NCI-H774 (cell line): ENCODE measurements around the gene HYAL3.
"Not testable (repeated sequence)": the region's sequence is repeated elsewhere in the genome, so short reads cannot be mapped to it uniquely, and the experiment has no call there.

Source experiments
- DNase-seq: peaks from one replicate; lab custom pipeline; 2025; lab: John Stamatoyannopoulos, UW

HYAL3 gene

GRCh38 chr3:50290161-50290641, 9.0 kb downstream of the HYAL3 start:
- DNase-seq: no peak

- DNase-seq: no peak
These were observed 10.1 kb downstream of the HYAL3 start for GRCh38 chr3:50289130-50289529.

DNA sequence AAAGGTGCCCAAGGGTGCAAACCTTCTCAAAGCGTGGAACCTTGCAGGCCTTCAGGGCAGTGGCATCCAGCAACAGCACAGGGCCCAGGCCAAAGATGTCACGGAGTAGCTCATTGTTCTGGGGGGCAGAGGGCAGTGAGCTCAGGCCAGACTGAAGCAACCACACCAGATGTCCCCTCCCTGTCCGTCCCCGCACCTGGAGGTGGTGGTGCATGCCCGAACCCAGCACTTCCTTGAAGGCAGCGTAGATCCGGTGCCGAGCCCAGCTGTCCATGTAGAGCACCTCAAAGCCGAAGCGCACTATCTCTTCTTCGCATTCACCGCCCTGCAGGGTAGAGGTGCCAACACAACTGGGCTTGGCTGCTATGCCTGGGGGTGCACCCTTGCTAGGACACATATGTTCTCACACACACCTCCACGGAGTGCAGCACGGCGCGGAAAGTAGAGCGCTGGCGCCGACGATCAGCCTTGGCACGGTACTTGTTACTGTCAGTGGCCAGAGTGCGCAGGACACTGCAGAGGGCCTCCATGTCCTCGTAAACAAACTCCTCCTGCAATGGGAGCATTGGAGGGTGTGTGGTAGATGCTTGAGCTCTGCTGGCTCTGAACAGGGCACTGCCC, 10.7 kb downstream of the HYAL3 start:
- DNase-seq: no peak

- DNase-seq: no peak
These were observed 11.9 kb downstream of the HYAL3 start for GRCh38 chr3:50287262-50287661.

- no peak for DNase-seq
These were observed 12.6 kb downstream of the HYAL3 start for GRCh38 chr3:50286322-50287227.

DNA sequence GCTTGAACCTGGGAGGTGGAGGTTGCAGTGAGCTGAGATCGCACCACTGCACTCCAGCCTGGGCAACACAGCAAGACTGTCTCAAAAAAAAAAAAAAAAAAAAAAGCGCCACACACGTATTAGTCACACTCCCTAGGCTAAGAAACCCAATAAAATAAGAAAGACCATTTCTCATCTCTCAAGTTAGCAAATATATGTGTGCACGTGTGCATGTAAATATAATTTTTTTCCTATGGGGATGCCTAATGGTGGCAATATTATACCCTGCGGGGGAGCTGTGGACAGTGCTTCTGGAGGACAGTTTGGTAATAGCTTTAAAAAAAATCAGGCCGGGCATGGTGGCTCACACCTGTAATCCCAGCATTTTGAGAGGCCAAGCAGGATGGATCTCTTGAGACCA, 15.1 kb downstream of the HYAL3 start:
- not testable (repeated sequence) for DNase-seq

DNA sequence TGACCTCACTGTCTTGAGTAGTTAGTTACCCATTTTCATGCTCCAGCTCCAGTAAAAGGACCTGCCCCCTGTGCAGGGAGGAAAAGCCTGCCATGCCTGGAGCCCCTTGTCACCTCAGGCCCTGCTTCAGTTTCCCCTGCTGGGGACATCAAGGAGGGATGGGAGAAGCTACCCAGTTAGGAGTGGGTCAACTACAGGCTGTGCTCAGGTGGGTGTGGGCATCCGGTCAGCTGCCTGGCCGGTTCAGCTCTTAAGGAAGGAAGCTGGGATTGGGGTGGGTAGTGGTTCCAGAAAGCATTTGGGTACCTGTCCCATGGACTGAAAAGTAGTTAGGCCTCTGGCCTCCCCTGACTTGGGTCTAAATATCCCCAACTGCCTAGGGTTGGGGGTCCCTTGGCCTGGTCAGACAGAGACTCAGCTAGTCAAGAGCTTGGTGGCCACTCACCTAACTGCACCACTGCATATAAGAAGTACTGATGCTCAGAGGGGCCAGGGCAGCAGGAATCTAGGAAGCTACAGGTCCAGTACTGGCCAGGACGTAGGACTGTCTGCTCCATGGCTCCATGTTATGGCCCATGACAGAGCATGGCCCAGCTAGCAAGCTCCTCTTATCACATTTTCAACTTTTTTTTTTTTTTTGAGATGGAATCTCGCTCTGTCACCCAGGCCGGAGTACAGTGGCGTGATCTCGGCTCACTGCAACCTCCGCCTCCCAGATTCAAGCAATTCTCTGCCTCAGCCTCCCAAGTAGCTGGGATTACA, 19.8 kb downstream of the HYAL3 start:
- DNase-seq: no peak

GRCh38 chr3:50278880-50279224, 20.4 kb downstream of the HYAL3 start, which contains the start of gene LSMEM2:
LSMEM2 (plus strand) TSS chr3:50279087; CDS start chr3:50279114, 27 bp downstream.
- no peak for DNase-seq

- no peak for DNase-seq
These were observed 20.9 kb downstream of the HYAL3 start for GRCh38 chr3:50278123-50278879.

DNA sequence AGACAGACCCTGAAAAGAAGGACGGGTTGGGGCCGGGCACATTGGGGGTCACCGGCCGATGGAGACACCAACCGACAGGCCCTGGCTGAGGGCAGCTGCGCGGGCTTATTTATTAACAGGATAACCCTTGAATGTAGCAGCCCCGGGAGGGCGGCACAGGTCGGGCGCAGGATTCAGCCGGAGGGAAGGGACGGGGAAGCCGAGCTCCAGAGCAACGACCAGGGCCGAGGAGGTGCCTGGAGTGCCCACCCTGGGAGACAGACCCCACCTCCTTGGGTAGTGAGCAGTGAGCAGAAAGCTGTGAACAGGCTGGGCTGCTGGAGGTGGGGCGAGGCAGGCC, 22.5 kb downstream of the HYAL3 start:
- DNase-seq: no peak

GRCh38 chr3:50275996-50276761, 23.0 kb downstream of the HYAL3 start:
- DNase-seq: no peak

- no peak for DNase-seq
These were observed 23.8 kb downstream of the HYAL3 start for GRCh38 chr3:50275141-50275995.

- peak; percentile 21 for DNase-seq
These were observed 24.7 kb downstream of the HYAL3 start for GRCh38 chr3:50274371-50275104.

- DNase-seq: no peak
These were observed 25.5 kb downstream of the HYAL3 start for GRCh38 chr3:50273689-50274065.

DNA sequence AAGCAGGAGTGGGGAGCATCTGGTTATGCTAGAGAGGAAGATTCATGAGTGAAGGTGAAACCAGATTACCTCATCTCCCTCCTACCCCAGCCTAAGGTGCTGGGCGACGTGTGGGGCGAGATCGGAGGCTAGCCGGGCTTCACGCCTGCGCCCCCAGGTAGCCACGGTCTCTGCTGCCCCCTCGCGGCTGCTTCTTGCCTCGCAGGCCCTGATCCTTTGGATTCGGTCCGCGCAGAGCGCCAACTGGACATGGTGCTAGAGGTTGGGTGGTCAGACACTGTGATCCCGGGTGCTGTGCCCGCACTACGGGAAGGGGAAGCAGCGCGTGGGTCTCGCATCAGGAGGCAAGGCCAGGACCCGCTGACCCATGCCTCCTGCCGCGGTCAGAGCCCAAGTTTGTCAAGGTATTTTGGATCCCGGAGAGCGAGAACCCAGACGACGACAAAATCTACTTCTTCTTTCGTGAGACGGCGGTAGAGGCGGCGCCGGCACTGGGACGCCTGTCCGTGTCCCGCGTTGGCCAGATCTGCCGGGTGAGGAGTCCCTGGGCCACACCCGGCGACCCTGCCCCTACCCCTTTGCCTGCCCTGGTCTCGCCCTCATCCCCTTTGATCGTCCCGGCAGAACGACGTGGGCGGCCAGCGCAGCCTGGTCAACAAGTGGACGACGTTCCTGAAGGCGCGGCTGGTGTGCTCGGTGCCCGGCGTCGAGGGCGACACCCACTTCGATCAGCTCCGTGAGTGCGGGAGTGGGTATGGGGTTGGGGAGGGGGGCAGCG, 26.1 kb downstream of the HYAL3 start:
- peak; percentile 56 for DNase-seq

DNA sequence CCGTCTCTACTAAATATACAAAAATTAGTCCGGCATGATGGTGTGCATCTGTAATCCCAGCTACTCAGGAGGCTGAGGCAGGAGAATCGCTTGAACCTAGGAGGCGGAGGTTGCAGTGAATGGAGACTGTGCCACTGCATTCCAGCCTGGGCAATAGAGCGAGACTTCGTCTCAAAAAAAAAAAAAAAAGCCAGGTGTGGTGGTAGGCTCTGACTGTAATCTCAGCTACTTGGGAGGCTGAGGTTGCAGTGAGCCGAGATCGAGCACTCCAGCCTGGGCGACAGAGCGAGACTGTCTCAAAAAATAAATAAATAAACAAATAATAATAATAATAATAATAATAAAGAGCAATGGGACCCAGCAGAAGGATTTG, 26.7 kb downstream of the HYAL3 start:
- not testable (repeated sequence) for DNase-seq

GRCh38 chr3:50271314-50271936, 27.8 kb downstream of the HYAL3 start:
- no peak for DNase-seq
